ENCODE measurements around the gene GALNT10.

DNA sequence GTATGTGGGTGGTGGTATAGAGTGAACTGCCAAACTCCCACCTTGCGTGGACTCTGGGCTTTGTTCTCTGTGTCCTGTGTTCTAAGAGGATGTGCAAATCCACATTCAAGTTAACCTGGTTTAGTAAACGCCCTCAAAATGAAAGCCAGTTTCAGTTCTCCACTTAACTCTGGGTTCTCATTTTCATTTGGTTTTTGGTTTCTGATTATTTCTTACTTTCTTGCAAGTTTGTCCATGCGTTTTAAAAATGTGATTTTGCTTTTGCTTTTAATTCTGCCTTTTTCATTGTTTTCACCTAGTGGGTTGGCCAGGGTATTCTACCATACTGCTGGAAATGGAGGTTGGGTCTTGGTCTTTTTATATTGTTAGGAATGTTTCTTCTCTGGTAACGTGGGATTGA, 38.2 kb downstream of the GALNT10 start:
- TF ChIP-seq CTCF (IDR thresholded peaks at IDR 0.05) (no peak), POLR2A (IDR thresholded peaks at IDR 0.05) (no peak), POLR2AphosphoS5 (IDR thresholded peaks at IDR 0.05) (no peak), EP300 (IDR thresholded peaks at IDR 0.05) (no peak)

Data from suprapubic skin (tissue), 4 donors.